Measurements from ENCODE around the gene SAMD14.

DNA sequence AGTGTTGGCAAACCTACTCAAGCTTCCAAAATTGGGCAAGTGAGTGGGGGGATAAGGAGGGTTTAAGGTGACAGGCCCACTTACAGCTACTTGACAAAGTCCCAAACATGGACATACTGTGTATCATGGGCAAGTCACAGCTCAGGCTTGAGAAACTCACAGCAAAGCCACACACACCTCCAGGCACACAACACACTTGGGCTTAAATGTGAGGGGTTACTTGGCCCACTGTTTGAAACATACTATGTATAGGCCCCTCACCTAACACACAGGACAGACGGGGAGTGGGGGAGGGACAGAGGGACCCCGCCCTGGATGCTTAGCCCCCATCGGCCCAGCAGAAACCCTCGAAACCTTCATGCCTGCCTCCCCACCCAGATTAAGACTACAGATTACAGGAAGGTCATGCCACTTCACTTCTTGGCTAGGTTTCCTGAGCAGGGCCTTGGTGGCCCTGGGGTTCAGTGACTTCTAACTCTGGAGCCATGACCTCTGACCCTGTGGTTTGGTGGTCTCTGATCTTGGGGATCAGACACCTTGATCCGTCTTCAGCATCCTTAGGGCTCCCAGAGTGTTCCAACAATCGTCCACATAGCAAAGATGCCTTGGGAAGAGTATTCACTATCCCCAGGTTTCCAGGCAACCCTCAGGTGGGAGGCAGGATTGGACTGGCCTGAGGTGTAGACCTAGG, 2.3 kb upstream of the SAMD14 start:
- TF ChIP-seq, protein P1, sequence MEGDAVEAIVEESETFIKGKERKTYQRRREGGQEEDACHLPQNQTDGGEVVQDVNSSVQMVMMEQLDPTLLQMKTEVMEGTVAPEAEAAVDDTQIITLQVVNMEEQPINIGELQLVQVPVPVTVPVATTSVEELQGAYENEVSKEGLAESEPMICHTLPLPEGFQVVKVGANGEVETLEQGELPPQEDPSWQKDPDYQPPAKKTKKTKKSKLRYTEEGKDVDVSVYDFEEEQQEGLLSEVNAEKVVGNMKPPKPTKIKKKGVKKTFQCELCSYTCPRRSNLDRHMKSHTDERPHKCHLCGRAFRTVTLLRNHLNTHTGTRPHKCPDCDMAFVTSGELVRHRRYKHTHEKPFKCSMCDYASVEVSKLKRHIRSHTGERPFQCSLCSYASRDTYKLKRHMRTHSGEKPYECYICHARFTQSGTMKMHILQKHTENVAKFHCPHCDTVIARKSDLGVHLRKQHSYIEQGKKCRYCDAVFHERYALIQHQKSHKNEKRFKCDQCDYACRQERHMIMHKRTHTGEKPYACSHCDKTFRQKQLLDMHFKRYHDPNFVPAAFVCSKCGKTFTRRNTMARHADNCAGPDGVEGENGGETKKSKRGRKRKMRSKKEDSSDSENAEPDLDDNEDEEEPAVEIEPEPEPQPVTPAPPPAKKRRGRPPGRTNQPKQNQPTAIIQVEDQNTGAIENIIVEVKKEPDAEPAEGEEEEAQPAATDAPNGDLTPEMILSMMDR (conservative IDR thresholded peaks at IDR 0.05; ENCODE audit: low read length), result no peak
- TF ChIP-seq EZH2phosphoT487 (IDR thresholded peaks at IDR 0.05; ENCODE audit: borderline replicate concordance, low read depth, low read length), result no peak

All from OCI-LY7 (cell line).